HepG2 (cell line): ENCODE data around the gene MCF2L. TPM values are rescaled to one million over a fixed set of nuclear protein-coding genes. Genes with fewer than 3 reads are reported as not detected.

Experiments
- ATAC-seq: fragments of 200-7000 bp; cut with Tn5 transposase; 3 replicates; pipeline ENCODE4 v1.9.1; 2020; ENCODE audit warnings: mild to moderate bottlenecking, moderate library complexity
- BruUV-seq: library from RNA; stranded (reverse); fragments of 400-500 nt; replicated peaks from 2 replicates; lab custom pipeline; 2021; lab: Mats Ljungman, UMichigan
- CTCF ChIA-PET: fragments of 300-600 bp; formaldehyde crosslinking; extraction: SDS; loops from one replicate; lab custom pipeline; 2021; ENCODE audit warnings: low total read pairs, inconsistent platforms, low intra/inter-chr PET ratio; lab: Yijun Ruan, JAX
- POLR2A ChIA-PET: fragments of 350-600 bp; sonication (Branson Sonifier 250); formaldehyde crosslinking; loops from one replicate; lab custom pipeline; 2020; ENCODE audit warnings: antibody characterized with exemption, inconsistent platforms; lab: Yijun Ruan, JAX
- DNase-seq: peaks from one replicate; pipeline ENCODE4 v3.0.0-alpha.2; 2015; ENCODE audit warnings: low spot score
- FAIRE-seq: peaks from 3 replicates; lab custom pipeline; 2011; peaks lifted over from hg19 to GRCh38; lab: Jason Lieb, UNC
- H2AFZ ChIP-seq: one replicate; pipeline ENCODE4 v1.6.1; 2011; ENCODE audit warnings: low read length, inconsistent platforms
- H3K27ac ChIP-seq: fragments of 300-600 bp; 3 replicates; pipeline ENCODE4 v1.8.0; 2011; ENCODE audit warnings: mixed run types, mild to moderate bottlenecking, mixed read lengths, low read length, inconsistent platforms; ENCODE audit not compliant: insufficient read depth; ENCODE audit errors: extremely low read length
- H3K27me3 ChIP-seq, 2 experiments: fragments of 200-600 bp in 1 of 2; 2 replicates in 1 of 2; 3 replicates in 1 of 2; pipeline versions ENCODE4 v1.6.0 to v1.8.0; 2011; ENCODE audit warnings: low read length in 2 of 2, mild to moderate bottlenecking in 2 of 2, moderate library complexity in 2 of 2, inconsistent platforms in 1 of 2; ENCODE audit not compliant: insufficient read depth in 2 of 2, control insufficient read depth in 1 of 2
- H3K36me3 ChIP-seq, 2 experiments: fragments of 200-600 bp in 1 of 2; replicated peaks in 1 of 2; 2 replicates in 1 of 2; 3 replicates in 1 of 2; pipeline versions ENCODE4 v1.5.1 to v1.8.0; 2011; ENCODE audit warnings: low read length in 2 of 2, inconsistent platforms in 1 of 2; ENCODE audit not compliant: insufficient read depth in 2 of 2, control insufficient read depth in 1 of 2
- H3K4me1 ChIP-seq: 2 replicates; pipeline ENCODE4 v1.5.1; 2012; ENCODE audit warnings: low read length, inconsistent platforms; ENCODE audit not compliant: insufficient read depth
- H3K4me2 ChIP-seq: 2 replicates; pipeline ENCODE4 v1.6.0; 2011; ENCODE audit warnings: low read depth, low read length, inconsistent platforms
- H3K4me3 ChIP-seq, 3 experiments: fragments of 200-600 bp in 1 of 3; sonication (generic), shearing (Covaris generic) in 1 of 3; replicated peaks in 1 of 3; 2 replicates each; pipeline ENCODE4 v1.5.1; 2011 to 2016; ENCODE audit warnings: low read length in 3 of 3, inconsistent platforms in 2 of 3, low read depth in 2 of 3, mild to moderate bottlenecking in 2 of 3, control low read depth in 1 of 3, mixed read lengths in 1 of 3; ENCODE audit not compliant: insufficient read depth in 1 of 3
- H3K79me2 ChIP-seq: one replicate; pipeline ENCODE4 v1.6.1; 2011; ENCODE audit warnings: low read length, inconsistent platforms; ENCODE audit not compliant: insufficient read depth
- H3K9ac ChIP-seq: 2 replicates; pipeline ENCODE4 v1.6.0; 2011; ENCODE audit warnings: mild to moderate bottlenecking, low read depth, low read length, inconsistent platforms; ENCODE audit not compliant: insufficient read depth
- H3K9me3 ChIP-seq: 2 replicates; pipeline ENCODE4 v1.5.1; 2012; ENCODE audit warnings: mild to moderate bottlenecking, low read length
- H4K20me1 ChIP-seq: 2 replicates; pipeline ENCODE4 v1.6.0; 2011; ENCODE audit warnings: inconsistent platforms, mild to moderate bottlenecking, low read length, moderate library complexity; ENCODE audit not compliant: insufficient read depth
- DBP ChIP-seq: sonication (generic); formaldehyde crosslinking; IDR thresholded peaks from 2 replicates; pipeline ENCODE4 v1.4.0; 2020; ENCODE audit warnings: missing genetic modification reagents; ENCODE audit errors: not compliant biosample characterization
- FLYWCH1 ChIP-seq: sonication (generic); formaldehyde crosslinking; IDR thresholded peaks from 2 replicates; pipeline ENCODE4 v1.8.1; 2023; ENCODE audit warnings: mild to moderate bottlenecking, missing genetic modification reagents
- GATAD1 ChIP-seq: IDR thresholded peaks from 2 replicates; pipeline ENCODE4 v1.6.1; 2016; ENCODE audit warnings: missing genetic modification reagents, missing compliant biosample characterization
- ISX ChIP-seq: sonication (generic); formaldehyde crosslinking; conservative IDR thresholded peaks from 2 replicates; pipeline ENCODE4 v1.5.0; 2020; ENCODE audit warnings: missing genetic modification reagents
- MAFG ChIP-seq: sonication (generic); formaldehyde crosslinking; IDR thresholded peaks from 2 replicates; pipeline ENCODE4 v1.5.1; 2020; ENCODE audit warnings: mild to moderate bottlenecking, missing genetic modification reagents
- NRL ChIP-seq: sonication (generic); formaldehyde crosslinking; IDR thresholded peaks from 2 replicates; pipeline ENCODE4 v1.5.0; 2020; ENCODE audit warnings: missing genetic modification reagents, mild to moderate bottlenecking, moderate library complexity, borderline replicate concordance
- POGK ChIP-seq: sonication (generic); formaldehyde crosslinking; conservative IDR thresholded peaks from 2 replicates; pipeline ENCODE4 v1.8.0; 2022; ENCODE audit warnings: mild to moderate bottlenecking, moderate library complexity, missing genetic modification reagents
- PREB ChIP-seq: sonication (generic); formaldehyde crosslinking; IDR thresholded peaks from 2 replicates; pipeline ENCODE4 v1.4.0; 2020; ENCODE audit warnings: missing genetic modification reagents
- REXO4 ChIP-seq: sonication (generic); formaldehyde crosslinking; IDR thresholded peaks from 2 replicates; pipeline ENCODE4 v1.8.0; 2022; ENCODE audit warnings: missing genetic modification reagents, mild to moderate bottlenecking, borderline replicate concordance
- SIN3A ChIP-seq: IDR thresholded peaks from 2 replicates; pipeline ENCODE4 v1.6.1; 2011; ENCODE audit warnings: low read depth, mild to moderate bottlenecking, control low read depth, low read length, borderline replicate concordance
- ZBTB8A ChIP-seq: sonication (generic); formaldehyde crosslinking; IDR thresholded peaks from 2 replicates; pipeline ENCODE4 v1.4.0; 2020; ENCODE audit warnings: mild to moderate bottlenecking, low read depth, missing genetic modification reagents, borderline replicate concordance
- ZNF44 ChIP-seq: sonication (generic); formaldehyde crosslinking; IDR thresholded peaks from 2 replicates; pipeline ENCODE4 v1.5.1; 2020; ENCODE audit warnings: mild to moderate bottlenecking, missing genetic modification reagents
- ZNF512B ChIP-seq: sonication (generic); formaldehyde crosslinking; IDR thresholded peaks from 2 replicates; pipeline ENCODE4 v1.5.1; 2020; ENCODE audit warnings: missing genetic modification reagents, mild to moderate bottlenecking, borderline replicate concordance
- ZNF564 ChIP-seq: sonication (generic); formaldehyde crosslinking; IDR thresholded peaks from 2 replicates; pipeline ENCODE4 v1.8.1; 2023; ENCODE audit warnings: mild to moderate bottlenecking, missing genetic modification reagents
- ZNF614 ChIP-seq: IDR thresholded peaks from 2 replicates; pipeline ENCODE4 v1.6.1; 2018; ENCODE audit warnings: missing biosample characterization, missing genetic modification reagents, inconsistent platforms, borderline replicate concordance
- ZNF883 ChIP-seq: sonication (generic); formaldehyde crosslinking; IDR thresholded peaks from 2 replicates; pipeline ENCODE4 v1.5.1; 2020; ENCODE audit warnings: mild to moderate bottlenecking, missing genetic modification reagents; ENCODE audit errors: not compliant biosample characterization
- ZSCAN12 ChIP-seq: sonication (generic); formaldehyde crosslinking; IDR thresholded peaks from 2 replicates; pipeline ENCODE4 v1.9.0; 2021; ENCODE audit warnings: mild to moderate bottlenecking, missing genetic modification reagents
- WGBS: methylation state at CpG from one replicate; pipeline ENCODE4 v1.1.6; 2017; ENCODE audit warnings: low lambda C conversion rate; 5-methylcytosine and 5-hydroxymethylcytosine counted together
- in situ Hi-C: cut with HindIII; loops from 2 replicates; pipeline ENCODE4 v1.10.0; 2017; ENCODE audit warnings: low pct_unique_long_range_greater_than_20kb; ENCODE audit not compliant: extremely low pct_ligation_motif_present
- intact Hi-C: fragments of 100-400 bp; cut with micrococcal nuclease; formaldehyde crosslinking; loops from one replicate; pipeline ENCODE4 v1.10.0; 2022; ENCODE audit not compliant: unreplicated experiment
- polyA plus RNA-seq, 8 experiments: library from polyadenylated mRNA; depleted of rRNA in 3 of 8; stranded (reverse) in 7 of 8; unstranded in 1 of 8; fragments of >200 nt; fragmentation: Illumina TruSeq in 4 of 8; extraction: Trizol in 4 of 8; gene quantifications; 2 replicates each; pipeline versions ENCODE4 v1.2.1 to v1.2.3, GENCODE V29; 2011 to 2016; ENCODE audit warnings: low read depth in 4 of 8, missing spikeins in 1 of 8, mixed read lengths in 1 of 8; ENCODE audit not compliant: insufficient read depth in 1 of 8
- total RNA-seq, 5 experiments: library from RNA; depleted of rRNA; stranded (reverse); fragments of >200 nt; fragmentation: Illumina TruSeq; extraction: Trizol; gene quantifications; 2 replicates each; pipeline ENCODE4 v1.2.3, GENCODE V29; 2016; ENCODE audit warnings: low read depth in 1 of 5

The MCF2L gene
- total and polyA plus RNA-seq, 2 of the 13 experiments (the other 11 are each of a cell fraction or from before 2014, with no cell fraction given), result 19.4 to 28.4 TPM

- TF ChIP-seq ZSCAN12 (CRISPR knock-in tag) (no peak), FLYWCH1 (CRISPR knock-in tag) (no peak), ZNF564 (CRISPR knock-in tag) (no peak), MAFG (CRISPR knock-in tag) (no peak), REXO4 (CRISPR knock-in tag) (no peak), ZNF44 (CRISPR knock-in tag) (no peak), SIN3A (no peak), POGK (no peak), ZNF512B (CRISPR knock-in tag) (no peak), ZNF883 (CRISPR knock-in tag) (no peak), PREB (CRISPR knock-in tag) (no peak), ISX (CRISPR knock-in tag) (no peak), ZBTB8A (CRISPR knock-in tag) (no peak), ZNF614 (CRISPR knock-in tag) (no peak), DBP (CRISPR knock-in tag) (no peak), GATAD1 (CRISPR knock-in tag) (no peak), NRL (CRISPR knock-in tag) (no peak)
- FAIRE-seq, result no peak
- WGBS, result 94% methylated on average over 36 of the region's 36 CpGs
- H3K79me2 ChIP-seq, result no peaks in the 10 kb centered on the region
- no peaks in the 10 kb centered on the region for H3K9me3 ChIP-seq
- H4K20me1 ChIP-seq, result no peaks in the 10 kb centered on the region
- in situ Hi-C loops, result no loop called here
- CTCF ChIA-PET, result no interaction called here
- intact Hi-C loops, result no loop called here
- no peaks in the 10 kb centered on the region for H3K4me1 ChIP-seq
- no peak for DNase-seq
- H3K4me3 ChIP-seq, result no peak overlapping the region
- no peak for ATAC-seq
- H3K27me3 ChIP-seq, result no peaks in the 10 kb centered on the region
- no TSS peak for BruUV-seq
- H2AFZ ChIP-seq, result no peak overlapping the region
- POLR2A ChIA-PET, result no interaction called here
- peaks cover 7 to 30% of the 10 kb centered on the region in 2 experiments; a peak in 4 of 5 replicates for H3K36me3 ChIP-seq
- no peak overlapping the region for H3K4me2 ChIP-seq
- no peak overlapping the region for H3K9ac ChIP-seq
- no peak overlapping the region for H3K27ac ChIP-seq
These were observed 120.8 kb downstream of the MCF2L start for GRCh38 chr13:113089693-113090414.
